SK-N-SH (cell line): ENCODE data around the gene STXBP1. TPM values are rescaled to one million over a fixed set of nuclear protein-coding genes. Genes with fewer than 3 reads are reported as not detected.

Experiments used
- CTCF ChIA-PET: fragments of 300-600, 350-600 bp; formaldehyde crosslinking; extraction: SDS; loops from one replicate; lab custom pipeline; 2021; lab: Yijun Ruan, JAX
- POLR2A ChIA-PET: fragments of 350-600 bp; sonication (Branson Sonifier 250); formaldehyde crosslinking; extraction: SDS; loops from one replicate; lab custom pipeline; 2020; ENCODE audit warnings: antibody characterized with exemption, inconsistent platforms; lab: Yijun Ruan, JAX
- DNase-seq: peaks from one replicate; pipeline ENCODE4 v3.0.0; 2012
- H2AFZ ChIP-seq: fragments of 200-600 bp; sonication (generic); 2 replicates; pipeline ENCODE4 v1.8.1; 2016; ENCODE audit warnings: antibody characterized with exemption, mild to moderate bottlenecking, low read depth
- H3F3A ChIP-seq: fragments of 200-600 bp; sonication (generic); replicated peaks from 2 replicates; pipeline ENCODE3; 2016; ENCODE audit warnings: antibody characterized with exemption, mild to moderate bottlenecking; ENCODE audit not compliant: insufficient read depth
- H3K27ac ChIP-seq, 2 experiments: fragments of 200-500 bp in 1 of 2; fragments of 200-600 bp in 1 of 2; sonication (Bioruptor generic) in 1 of 2; sonication (generic), shearing (Covaris generic) in 1 of 2; 2 replicates each; pipeline versions ENCODE4 v1.5.1 to v1.6.1; 2014 to 2016; ENCODE audit warnings: low read depth in 2 of 2, inconsistent platforms in 1 of 2, low read length in 1 of 2, mild to moderate bottlenecking in 1 of 2, mixed read lengths in 1 of 2
- H3K27me3 ChIP-seq: fragments of 200-600 bp; sonication (generic), shearing (Covaris generic); 2 replicates; pipeline ENCODE4 v1.6.1; 2016; ENCODE audit warnings: mixed run types; ENCODE audit not compliant: insufficient read depth
- H3K36me3 ChIP-seq, 2 experiments: fragments of 200-500 bp in 1 of 2; fragments of 200-600 bp in 1 of 2; sonication (Bioruptor generic) in 1 of 2; sonication (generic) in 1 of 2; replicated peaks in 1 of 2; 2 replicates each; pipeline versions ENCODE3 to v1.5.1; 2014 to 2016; ENCODE audit warnings: low read length in 1 of 2, mild to moderate bottlenecking in 1 of 2; ENCODE audit not compliant: insufficient read depth in 2 of 2, control insufficient read depth in 1 of 2
- H3K4me1 ChIP-seq, 2 experiments: fragments of 200-500 bp in 1 of 2; fragments of 200-600 bp in 1 of 2; sonication (Bioruptor generic) in 1 of 2; sonication (generic), shearing (Covaris generic) in 1 of 2; 2 replicates each; pipeline versions ENCODE4 v1.5.1 to v1.6.1; 2014 to 2016; ENCODE audit warnings: low read depth in 1 of 2, low read length in 1 of 2, mixed run types in 1 of 2; ENCODE audit not compliant: insufficient read depth in 2 of 2, control insufficient read depth in 1 of 2
- H3K4me2 ChIP-seq: fragments of 200-600 bp; sonication (generic), shearing (Covaris generic); 2 replicates; pipeline ENCODE4 v1.6.1; 2017; ENCODE audit warnings: mixed run types
- H3K4me3 ChIP-seq, 2 experiments: fragments of 200-500 bp in 1 of 2; fragments of 200-600 bp in 1 of 2; sonication (Bioruptor generic) in 1 of 2; sonication (generic), shearing (Covaris generic) in 1 of 2; 2 replicates each; pipeline versions ENCODE4 v1.5.1 to v1.8.1; 2014 to 2016; ENCODE audit warnings: low read depth in 2 of 2, inconsistent platforms in 1 of 2, low read length in 1 of 2, mild to moderate bottlenecking in 1 of 2, mixed read lengths in 1 of 2, moderate library complexity in 1 of 2
- H3K79me2 ChIP-seq: fragments of 200-600 bp; sonication (generic); 2 replicates; pipeline ENCODE4 v1.8.1; 2017; ENCODE audit warnings: mild to moderate bottlenecking; ENCODE audit not compliant: insufficient read depth
- H3K9ac ChIP-seq: fragments of 200-600 bp; sonication (generic); 2 replicates; pipeline ENCODE4 v1.6.1; 2017; ENCODE audit warnings: mixed run types
- H3K9me2 ChIP-seq: fragments of 200-600 bp; sonication (generic); 2 replicates; pipeline ENCODE4 v1.6.1; 2017; ENCODE audit warnings: mixed run types
- H3K9me3 ChIP-seq: fragments of 200-600 bp; sonication (generic); 2 replicates; pipeline ENCODE4 v1.6.1; 2017; ENCODE audit warnings: mixed run types, mild to moderate bottlenecking, moderate library complexity
- H4K20me1 ChIP-seq: fragments of 200-600 bp; sonication (generic); 2 replicates; pipeline ENCODE4 v1.6.1; 2017; ENCODE audit warnings: mild to moderate bottlenecking, mixed run types; ENCODE audit not compliant: insufficient read depth
- CTCF ChIP-seq: fragments of 200-600 bp; sonication (generic); IDR thresholded peaks from 2 replicates; pipeline ENCODE4 v1.6.1; 2017; ENCODE audit warnings: antibody characterized with exemption, mild to moderate bottlenecking, moderate library complexity
- EP300 ChIP-seq, 2 experiments: IDR thresholded peaks; 2 replicates each; pipeline versions ENCODE4 v1.4.0 to v1.6.1; 2012; ENCODE audit warnings: borderline replicate concordance in 1 of 2, low read depth in 1 of 2, low read length in 1 of 2
- FOXM1 ChIP-seq: IDR thresholded peaks from 2 replicates; pipeline ENCODE4 v1.4.0; 2012; ENCODE audit warnings: low read depth, mild to moderate bottlenecking
- GATA2 ChIP-seq: sonication (generic); formaldehyde crosslinking; IDR thresholded peaks from 2 replicates; pipeline ENCODE4 v1.5.0; 2020; ENCODE audit warnings: mild to moderate bottlenecking, missing genetic modification reagents
- JUND ChIP-seq: IDR thresholded peaks from 2 replicates; pipeline ENCODE4 v1.4.0; 2012
- NFIC ChIP-seq: IDR thresholded peaks from 2 replicates; pipeline ENCODE4 v1.4.0; 2012; ENCODE audit warnings: borderline replicate concordance
- NRF1 ChIP-seq: IDR thresholded peaks from 2 replicates; pipeline ENCODE4 v1.6.1; 2012; ENCODE audit warnings: low read depth, mild to moderate bottlenecking, low read length
- PBX3 ChIP-seq: IDR thresholded peaks from 2 replicates; pipeline ENCODE4; 2012
- RAD21 ChIP-seq: IDR thresholded peaks from 2 replicates; pipeline ENCODE4 v1.6.1; 2012; ENCODE audit warnings: mild to moderate bottlenecking, low read length
- SMC3 ChIP-seq: IDR thresholded peaks from 2 replicates; pipeline ENCODE4 v1.6.1; 2012; ENCODE audit warnings: low read depth, low read length, improper control_type of control experiment
- TAF1 ChIP-seq: IDR thresholded peaks from 2 replicates; pipeline ENCODE4 v1.6.1; 2012; ENCODE audit warnings: low read depth, mild to moderate bottlenecking, low read length, moderate library complexity, borderline replicate concordance
- TCF12 ChIP-seq: IDR thresholded peaks from 2 replicates; pipeline ENCODE4 v1.4.0; 2012
- TEAD4 ChIP-seq: IDR thresholded peaks from 2 replicates; pipeline ENCODE4 v1.4.0; 2012; ENCODE audit warnings: mild to moderate bottlenecking, borderline replicate concordance; ENCODE audit not compliant: insufficient read depth
- USF2 ChIP-seq: fragments of 150-350 bp; IDR thresholded peaks from 2 replicates; pipeline ENCODE4 v1.6.1; 2017; ENCODE audit warnings: antibody characterized with exemption, low read length, low read depth, borderline replicate concordance
- ZBTB33 ChIP-seq: IDR thresholded peaks from 2 replicates; pipeline ENCODE4 v1.4.0; 2012; ENCODE audit warnings: low read depth, borderline replicate concordance
- WGBS: methylation state at CpG from one replicate; pipeline ENCODE4 v1.1.6; 2017; ENCODE audit warnings: low lambda C conversion rate; 5-methylcytosine and 5-hydroxymethylcytosine counted together
- polyA plus RNA-seq, 3 experiments: library from polyadenylated mRNA; depleted of rRNA; stranded (reverse); fragments of >200 nt; gene quantifications; 2 replicates each; pipeline ENCODE4 v1.2.3, GENCODE V29; 2012
- TF ChIP-seq, protein P1 (sequence below): fragments of 150-350 bp; IDR thresholded peaks from 2 replicates; pipeline ENCODE4 v1.6.1; 2016; ENCODE audit warnings: mild to moderate bottlenecking, low read depth, low read length

The STXBP1 gene
- polyA plus RNA-seq, 1 of the 3 experiments (the other 2 are of a cell fraction) = 44.3 TPM

GRCh38 chr9:127586537-127586936 is 25.5 kb upstream of the STXBP1 start:
- Histone ChIP-seq H3K27me3 (no peaks in the 10 kb centered on the region), H3K4me1 (no peaks in the 10 kb centered on the region; a peak in 1 of 4 replicates), H4K20me1 (no peaks in the 10 kb centered on the region), H3K9ac (no peak overlapping the region), H3K27ac (no peak overlapping the region), H3K9me2 (no peaks in the 10 kb centered on the region), H3K4me2 (no peak overlapping the region), H3F3A (peaks cover 40% of the 10 kb centered on the region), H3K4me3 (no peak overlapping the region; a peak in 1 of 4 replicates), H2AFZ (no peak overlapping the region), H3K9me3 (no peaks in the 10 kb centered on the region), H3K79me2 (peaks cover 19% of the 10 kb centered on the region), H3K36me3 (peaks cover 0 to 5% of the 10 kb centered on the region in 2 experiments)
- 68% methylated on average over 4 of the region's 5 CpGs for WGBS
- ChIA-PET CTCF (interaction anchor here (0.8 to 17.4 kb wide), 26 partner anchors 10 to 335 kb away, joined by 3 to 277 read pairs (median 4); partner anchors contain the start of genes TOR2A and TTC16), POLR2A (no interaction called here)
- peak; percentile 87 for DNase-seq
- TF ChIP-seq TEAD4 (no peak), PBX3 (no peak), TCF12 (no peak), RAD21 (peak; percentile 93), CTCF (peak; percentile 87), JUND (no peak), SMC3 (peak; percentile 97), GATA2 (CRISPR knock-in tag) (no peak), ZBTB33 (no peak), NFIC (no peak), USF2 (no peak), TAF1 (no peak), NRF1 (no peak), EP300 (IDR thresholded peaks at IDR 0.05; ENCODE audit: borderline replicate concordance in 1 of 2, low read depth in 1 of 2, low read length in 1 of 2) (no peak), FOXM1 (no peak)
- TF ChIP-seq, protein P1, sequence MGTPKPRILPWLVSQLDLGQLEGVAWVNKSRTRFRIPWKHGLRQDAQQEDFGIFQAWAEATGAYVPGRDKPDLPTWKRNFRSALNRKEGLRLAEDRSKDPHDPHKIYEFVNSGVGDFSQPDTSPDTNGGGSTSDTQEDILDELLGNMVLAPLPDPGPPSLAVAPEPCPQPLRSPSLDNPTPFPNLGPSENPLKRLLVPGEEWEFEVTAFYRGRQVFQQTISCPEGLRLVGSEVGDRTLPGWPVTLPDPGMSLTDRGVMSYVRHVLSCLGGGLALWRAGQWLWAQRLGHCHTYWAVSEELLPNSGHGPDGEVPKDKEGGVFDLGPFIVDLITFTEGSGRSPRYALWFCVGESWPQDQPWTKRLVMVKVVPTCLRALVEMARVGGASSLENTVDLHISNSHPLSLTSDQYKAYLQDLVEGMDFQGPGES = no peak
